ENCODE measurements around the gene USP53. TPM values are rescaled to one million over a fixed set of nuclear protein-coding genes. Genes with fewer than 3 reads are reported as not detected.
"Not testable (repeated sequence)": the region's sequence is repeated elsewhere in the genome, so short reads cannot be mapped to it uniquely, and the experiment has no call there.

USP53 gene
- total RNA-seq, 1 experiment from 2014 or later, result 8.7 TPM

DNA sequence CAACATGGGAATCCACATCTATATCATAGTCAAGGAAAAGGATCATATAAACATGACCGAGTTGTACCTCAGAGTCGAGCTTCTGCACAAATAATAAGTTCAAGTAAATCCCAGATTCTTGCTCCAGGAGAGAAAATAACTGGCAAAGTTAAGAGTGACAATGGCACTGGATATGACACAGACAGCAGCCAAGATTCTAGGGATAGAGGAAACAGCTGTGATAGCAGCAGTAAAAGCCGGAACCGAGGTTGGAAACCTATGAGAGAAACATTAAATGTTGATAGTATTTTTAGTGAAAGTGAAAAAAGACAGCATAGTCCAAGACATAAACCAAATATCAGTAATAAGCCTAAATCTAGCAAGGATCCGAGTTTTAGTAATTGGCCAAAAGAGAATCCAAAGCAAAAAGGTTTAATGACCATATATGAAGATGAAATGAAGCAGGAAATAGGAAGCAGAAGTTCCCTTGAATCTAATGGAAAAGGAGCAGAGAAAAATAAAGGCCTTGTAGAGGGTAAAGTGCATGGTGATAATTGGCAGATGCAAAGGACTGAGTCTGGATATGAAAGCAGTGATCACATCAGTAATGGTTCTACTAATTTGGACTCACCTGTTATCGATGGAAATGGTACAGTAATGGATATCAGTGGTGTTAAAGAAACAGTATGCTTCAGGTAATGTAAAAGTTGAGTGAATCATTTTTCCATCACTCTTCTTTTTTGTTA is 59.0 kb downstream of the USP53 start:
- no peak for DNase-seq (ENCODE audit: low read depth)

GRCh38 chr4:119279541-119279940 is 67.0 kb downstream of the USP53 start:
- DNase-seq (ENCODE audit: low read depth), result not testable (repeated sequence)

- not testable (repeated sequence) for DNase-seq (ENCODE audit: low read depth)
Observed at GRCh38 chr4:119279945-119280344, 67.4 kb downstream of the USP53 start.

GRCh38 chr4:119281393-119281792 is 68.9 kb downstream of the USP53 start:
- no peak for DNase-seq (ENCODE audit: low read depth)

GRCh38 chr4:119284876-119285780 is 72.6 kb downstream of the USP53 start:
- DNase-seq (ENCODE audit: low read depth), result peak; percentile 29

- peak; percentile 56 for DNase-seq (ENCODE audit: low read depth)
Observed at GRCh38 chr4:119286377-119287002, 74.0 kb downstream of the USP53 start.

GRCh38 chr4:119289313-119289712 is 76.8 kb downstream of the USP53 start:
- DNase-seq (ENCODE audit: low read depth), result no peak

DNA sequence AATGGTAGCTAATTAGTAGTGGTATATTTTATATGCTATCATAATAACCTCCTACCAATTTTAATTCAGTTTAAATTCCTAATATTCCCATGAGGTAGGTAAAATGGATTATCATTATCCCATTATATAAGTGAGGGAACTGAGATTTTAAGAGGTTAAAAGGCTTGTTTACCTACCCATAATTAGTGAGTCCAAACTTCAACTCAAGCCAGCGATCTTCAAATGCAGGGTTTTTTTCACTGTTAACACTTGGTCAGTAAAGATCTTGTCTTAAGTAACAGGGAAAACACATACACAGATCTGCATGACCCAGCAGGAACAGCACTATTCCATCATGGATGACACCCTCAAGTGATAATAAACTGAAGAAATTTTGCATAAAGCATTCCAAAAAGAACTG is 78.1 kb downstream of the USP53 start:
- DNase-seq (ENCODE audit: low read depth), result no peak

- no peak for DNase-seq (ENCODE audit: low read depth)
Observed at GRCh38 chr4:119296356-119296755, 83.8 kb downstream of the USP53 start.

DNA sequence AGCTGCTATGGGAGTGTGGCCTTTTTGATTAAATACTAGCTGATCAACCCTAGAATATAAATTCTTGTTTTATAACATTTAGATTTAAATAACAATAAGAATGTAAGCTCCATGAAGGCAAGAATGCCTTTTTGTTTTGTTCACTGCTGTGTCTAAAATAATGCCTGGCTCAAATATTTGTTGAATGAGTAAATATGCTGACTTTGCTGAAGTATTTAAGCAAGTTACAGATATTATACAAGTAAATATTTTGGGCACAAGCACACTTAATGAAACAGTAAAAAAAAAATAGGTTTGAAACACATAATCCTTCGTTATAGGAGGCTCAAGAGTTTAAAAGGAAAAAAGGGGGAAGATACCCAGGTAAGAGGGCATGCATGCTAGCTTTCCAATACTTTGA is 85.3 kb downstream of the USP53 start:
- DNase-seq (ENCODE audit: low read depth), result no peak

DNA sequence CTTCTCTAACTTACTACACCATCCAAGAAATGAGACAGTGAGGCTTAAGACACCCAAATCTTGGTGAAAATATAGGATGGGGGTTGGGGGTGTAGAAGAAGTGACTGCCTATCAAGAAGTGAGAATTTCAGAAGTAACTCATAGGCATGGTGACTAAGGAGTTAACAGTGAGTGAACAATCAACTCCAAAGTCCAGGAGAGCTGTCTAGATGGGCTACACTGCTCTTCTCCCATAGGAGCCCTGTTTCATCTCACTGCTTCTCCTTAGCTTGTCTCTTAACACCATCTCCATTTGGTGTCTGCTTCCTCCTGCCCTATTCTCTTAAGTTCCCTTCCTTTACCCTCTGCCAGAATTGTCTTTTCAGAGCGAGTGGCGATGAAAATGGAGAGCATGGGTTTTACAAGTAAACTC is 86.8 kb downstream of the USP53 start:
- peak; percentile 12 for DNase-seq (ENCODE audit: low read depth)

- DNase-seq (ENCODE audit: low read depth), result no peak
Observed at GRCh38 chr4:119299741-119300100, 87.2 kb downstream of the USP53 start.

- peak; percentile 90 for DNase-seq (ENCODE audit: low read depth)
Observed at GRCh38 chr4:119300101-119300978, 87.8 kb downstream of the USP53 start.

DNA sequence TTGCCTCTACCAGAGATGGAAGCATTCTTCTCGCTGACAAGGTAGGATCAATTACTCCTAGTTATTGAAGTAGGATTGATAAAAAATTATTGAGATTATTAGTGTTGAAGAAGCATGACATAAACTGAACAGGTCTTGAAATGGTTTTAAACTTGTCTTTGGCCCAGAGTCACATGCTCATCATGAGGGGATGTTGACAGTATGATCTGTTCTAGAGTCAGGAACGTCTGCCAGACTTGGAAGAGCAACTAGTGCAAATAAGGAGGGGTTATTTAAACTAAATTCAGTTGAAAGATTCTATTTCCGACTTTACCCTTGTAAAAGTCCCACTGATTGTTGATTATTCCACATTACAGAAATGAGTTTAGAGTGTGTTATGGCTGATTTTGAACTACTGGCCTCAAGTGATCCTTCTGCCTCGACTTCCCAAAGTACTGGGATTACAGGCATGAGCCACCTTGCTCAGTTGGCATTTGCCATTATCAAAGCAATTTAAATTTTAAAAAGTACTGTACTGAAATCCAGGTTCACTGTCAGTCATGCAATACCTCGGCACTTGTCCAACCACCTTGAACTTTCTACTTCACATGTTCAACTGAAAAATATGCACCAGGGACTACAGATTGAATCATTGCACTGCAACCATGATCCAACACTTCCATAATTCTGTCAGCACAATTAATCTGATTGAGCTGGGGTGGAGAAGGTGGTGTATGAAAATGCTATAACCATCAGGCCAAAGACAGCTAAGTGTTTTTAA is 89.7 kb downstream of the USP53 start:
- no peak for DNase-seq (ENCODE audit: low read depth)

GRCh38 chr4:119303587-119304305 is 91.2 kb downstream of the USP53 start:
- DNase-seq (ENCODE audit: low read depth), result no peak

GRCh38 chr4:119304431-119304830 is 91.9 kb downstream of the USP53 start:
- no peak for DNase-seq (ENCODE audit: low read depth)

GRCh38 chr4:119307606-119308005 is 95.1 kb downstream of the USP53 start:
- no peak for DNase-seq (ENCODE audit: low read depth)

GRCh38 chr4:119310826-119311225 is 98.3 kb downstream of the USP53 start:
- DNase-seq (ENCODE audit: low read depth), result no peak

DNA sequence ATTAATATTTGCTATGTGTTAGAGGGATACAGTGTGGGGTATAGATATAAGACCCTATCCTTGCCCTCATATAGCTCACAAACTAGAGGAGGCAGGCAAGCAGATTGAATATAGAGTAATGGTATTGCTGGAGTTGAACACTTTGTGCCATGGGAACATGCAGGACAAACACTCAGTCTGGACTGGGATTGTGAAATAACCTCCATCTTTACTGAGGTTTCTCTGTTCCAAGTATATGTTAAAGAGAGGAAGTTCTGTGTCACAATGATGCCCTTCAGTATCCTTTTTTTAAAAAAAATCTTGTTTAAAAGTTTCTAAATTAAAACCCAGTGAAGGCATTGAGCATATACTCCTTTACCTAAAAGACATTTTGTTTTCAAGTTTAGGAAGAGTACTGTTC is 100.7 kb downstream of the USP53 start:
- no peak for DNase-seq (ENCODE audit: low read depth)

DNA sequence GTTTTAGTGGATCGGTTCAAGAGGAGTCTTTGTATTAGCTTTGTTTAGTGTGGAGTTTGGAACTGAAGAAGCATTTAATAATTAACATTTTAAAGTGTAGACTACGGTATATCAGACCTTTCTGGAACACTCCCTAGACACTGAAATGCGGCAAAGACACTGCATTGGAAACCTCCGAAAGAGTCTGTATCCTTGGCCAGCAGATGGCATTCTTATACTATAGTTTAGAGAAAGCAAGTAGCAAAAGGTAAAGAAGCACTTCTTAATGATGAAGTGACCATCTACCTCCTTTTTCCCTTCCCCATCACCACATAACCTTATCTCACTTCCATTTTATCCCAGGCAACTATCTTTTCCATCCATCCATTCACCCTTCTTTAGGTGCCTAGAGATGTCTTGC is 101.8 kb downstream of the USP53 start:
- DNase-seq (ENCODE audit: low read depth), result peak; percentile 46
